ENCODE results near the gene NID2.

GRCh38 chr14:52051871-52052270 lies 17.0 kb downstream of the NID2 start:
- TF ChIP-seq RAD21 (IDR thresholded peaks at IDR 0.05; ENCODE audit: low read length) (no peak), YY1 (IDR thresholded peaks at IDR 0.05; ENCODE audit: low read depth) (no peak), CTCF (IDR thresholded peaks at IDR 0.05) (no peak), TAF1 (IDR thresholded peaks at IDR 0.05; ENCODE audit: borderline replicate concordance, low read depth, low read length) (no peak)

Measured in SK-N-SH (cell line).